Loucy (cell line): Measurements from ENCODE around the gene SSBP2.

Experiments used
- EZH2phosphoT487 ChIP-seq: fragments of 200-600 bp; IDR thresholded peaks from 2 replicates; pipeline ENCODE4 v1.6.1; 2018; ENCODE audit warnings: antibody characterized with exemption, mild to moderate bottlenecking, moderate library complexity, borderline replicate concordance
- TF ChIP-seq, protein P1 (sequence below): fragments of 200-600 bp; sonication (generic); conservative IDR thresholded peaks from 2 replicates; pipeline ENCODE4 v1.5.1; 2014; ENCODE audit warnings: mild to moderate bottlenecking, antibody characterized with exemption, low read length

DNA sequence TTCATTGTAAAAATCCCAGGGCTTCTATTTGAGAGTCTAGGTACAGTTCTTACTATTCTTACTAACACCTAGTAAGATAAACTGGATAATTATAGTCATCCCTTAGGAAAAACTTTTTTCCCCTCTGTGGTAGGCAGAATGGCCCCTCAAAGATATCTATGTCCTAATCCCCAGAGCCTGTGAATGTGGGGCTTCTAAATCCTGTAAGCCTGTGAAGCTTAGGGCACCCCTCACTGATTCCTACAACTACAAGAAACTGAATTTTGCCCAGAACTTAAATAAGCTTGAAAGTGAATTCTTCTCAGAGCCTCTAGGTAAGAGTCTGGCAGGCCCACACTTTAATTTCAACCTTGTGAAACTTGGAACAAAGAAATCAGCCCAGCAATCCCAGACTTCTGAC lies 226.9 kb downstream of the SSBP2 start:
- TF ChIP-seq, protein P1, sequence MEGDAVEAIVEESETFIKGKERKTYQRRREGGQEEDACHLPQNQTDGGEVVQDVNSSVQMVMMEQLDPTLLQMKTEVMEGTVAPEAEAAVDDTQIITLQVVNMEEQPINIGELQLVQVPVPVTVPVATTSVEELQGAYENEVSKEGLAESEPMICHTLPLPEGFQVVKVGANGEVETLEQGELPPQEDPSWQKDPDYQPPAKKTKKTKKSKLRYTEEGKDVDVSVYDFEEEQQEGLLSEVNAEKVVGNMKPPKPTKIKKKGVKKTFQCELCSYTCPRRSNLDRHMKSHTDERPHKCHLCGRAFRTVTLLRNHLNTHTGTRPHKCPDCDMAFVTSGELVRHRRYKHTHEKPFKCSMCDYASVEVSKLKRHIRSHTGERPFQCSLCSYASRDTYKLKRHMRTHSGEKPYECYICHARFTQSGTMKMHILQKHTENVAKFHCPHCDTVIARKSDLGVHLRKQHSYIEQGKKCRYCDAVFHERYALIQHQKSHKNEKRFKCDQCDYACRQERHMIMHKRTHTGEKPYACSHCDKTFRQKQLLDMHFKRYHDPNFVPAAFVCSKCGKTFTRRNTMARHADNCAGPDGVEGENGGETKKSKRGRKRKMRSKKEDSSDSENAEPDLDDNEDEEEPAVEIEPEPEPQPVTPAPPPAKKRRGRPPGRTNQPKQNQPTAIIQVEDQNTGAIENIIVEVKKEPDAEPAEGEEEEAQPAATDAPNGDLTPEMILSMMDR = no peak
- TF ChIP-seq EZH2phosphoT487 = no peak
